Naive thymus-derived CD8-positive, alpha-beta T cell (primary cell): ENCODE data around the gene SH3RF3. TPM values are rescaled to one million over a fixed set of nuclear protein-coding genes. Genes with fewer than 3 reads are reported as not detected.

Experiments used
- ATAC-seq, 2 donors: fragments of 150-1000 bp; cut with Tn5 transposase in 1 of 2; sonication (Bioruptor Pico), chemical (Tn5 transposase) in 1 of 2; 1 replicate in 1 of 2; 2 replicates in 1 of 2; pipeline ENCODE4 v1.10.0; 2021; ENCODE audit warnings: mild to moderate bottlenecking in 2 of 2, moderate library complexity in 2 of 2
- POLR2A ChIA-PET: fragments of 350-600 bp; sonication (Branson Sonifier 250); formaldehyde crosslinking; loops from one replicate; lab custom pipeline; 2021; ENCODE audit warnings: antibody characterized with exemption; lab: Charles Lee
- DNase-seq, 10 donors: peaks; one replicate each; pipeline versions ENCODE4 v3.0.0 to v3.0.0-alpha.2; 2020 to 2022
- H3K27ac Mint-ChIP-seq, 10 donors: one replicate each; pipeline ENCODE4 v1.8.0; 2020 to 2022; ENCODE audit warnings: mild to moderate bottlenecking in 10 of 10, mixed read lengths in 10 of 10, moderate library complexity in 4 of 10, inconsistent platforms in 1 of 10
- H3K27me3 Mint-ChIP-seq, 5 donors: one replicate each; pipeline ENCODE4 v1.8.0; 2021 to 2022; ENCODE audit warnings: mixed read lengths in 5 of 5
- H3K36me3 Mint-ChIP-seq, 3 donors: one replicate each; pipeline ENCODE4 v1.8.0; 2020 to 2022; ENCODE audit warnings: mixed read lengths in 3 of 3, mild to moderate bottlenecking in 2 of 3, inconsistent platforms in 1 of 3
- H3K4me1 Mint-ChIP-seq, 4 donors: one replicate each; pipeline ENCODE4 v1.8.0; 2021 to 2022; ENCODE audit warnings: mixed read lengths in 4 of 4
- H3K4me3 Mint-ChIP-seq, 10 donors: one replicate each; pipeline ENCODE4 v1.8.0; 2020 to 2022; ENCODE audit warnings: mild to moderate bottlenecking in 10 of 10, mixed read lengths in 10 of 10, moderate library complexity in 6 of 10, inconsistent platforms in 1 of 10
- H3K9me3 Mint-ChIP-seq, 9 donors: one replicate each; pipeline ENCODE4 v1.8.0; 2020 to 2022; ENCODE audit warnings: mixed read lengths in 9 of 9, mild to moderate bottlenecking in 3 of 9, inconsistent platforms in 1 of 9, moderate library complexity in 1 of 9
- polyA plus RNA-seq, 3 donors: library from polyadenylated mRNA; unstranded; fragments of 300-500 nt; fragmentation: Illumina TruSeq; gene quantifications; one replicate each; pipeline ENCODE4 v1.2.3, GENCODE V29; 2021
- total RNA-seq, 8 experiments: library from RNA in 2 of 8; stranded (reverse) in 2 of 8; gene quantifications; one replicate each; pipeline ENCODE4 v1.2.3 and lab custom pipeline; 2021 to 2026

The SH3RF3 gene
- total and polyA plus RNA-seq, 5 experiments from 2014 or later = 0.39 to 15.1 (median 4.4) TPM

GRCh38 chr2:109409321-109410038, 280.5 kb downstream of the SH3RF3 start:
- Mint-ChIP-seq H3K9me3 (no peaks in the 10 kb centered on the region), H3K27ac (no peak overlapping the region), H3K27me3 (no peaks in the 10 kb centered on the region), H3K4me3 (no peak overlapping the region), H3K36me3 (peaks cover 0 to 3% (median 0%) of the 10 kb centered on the region in 3 donors), H3K4me1 (peaks cover 0 to 6% (median 2%) of the 10 kb centered on the region in 4 donors)
- POLR2A ChIA-PET = no interaction called here
- no peak for DNase-seq
- ATAC-seq = no peak

DNA sequence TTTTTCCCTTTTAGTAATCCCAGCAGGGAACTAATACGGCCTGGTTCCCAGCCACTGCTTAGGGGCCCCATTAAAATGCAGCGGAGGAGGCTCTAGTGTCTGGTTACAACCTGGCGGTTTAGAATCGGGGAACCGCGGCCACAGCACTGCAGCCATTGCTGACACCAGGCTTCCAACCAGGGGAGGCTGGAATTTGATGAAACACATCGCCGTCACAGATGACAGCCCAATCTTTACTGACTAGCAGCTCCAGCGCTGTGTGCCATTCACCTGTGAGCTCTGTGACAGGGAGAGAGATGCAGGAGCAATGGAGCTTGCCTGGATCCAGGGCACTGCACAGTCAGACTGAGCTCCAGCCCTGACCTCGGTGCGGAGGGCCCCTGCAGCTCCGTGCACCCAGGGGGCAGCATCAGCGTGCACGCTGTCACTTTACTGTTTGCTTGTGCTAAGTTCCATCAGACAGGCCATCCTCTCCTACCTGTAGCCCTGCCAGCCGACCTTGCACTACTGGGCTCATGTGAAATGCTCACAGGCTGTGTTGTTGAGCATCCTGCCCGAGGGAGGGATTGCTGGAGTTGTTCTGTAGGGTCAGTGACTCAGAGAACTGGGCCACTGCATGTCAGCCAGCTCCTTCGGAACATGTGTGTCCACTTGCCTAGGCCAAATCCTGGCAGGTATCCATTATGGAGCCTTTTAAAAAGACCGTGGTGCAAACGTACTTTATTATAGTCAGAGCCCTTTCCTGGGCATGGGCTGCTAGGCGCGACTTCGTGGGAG, 281.2 kb downstream of the SH3RF3 start:
- no peak overlapping the region for H3K27ac Mint-ChIP-seq
- peaks cover 0 to 2% (median under 1%) of the 10 kb centered on the region in 4 donors for H3K4me1 Mint-ChIP-seq
- DNase-seq = no peak
- POLR2A ChIA-PET = no interaction called here
- H3K4me3 Mint-ChIP-seq = no peak overlapping the region
- no peaks in the 10 kb centered on the region for H3K36me3 Mint-ChIP-seq
- H3K27me3 Mint-ChIP-seq = no peaks in the 10 kb centered on the region
- no peaks in the 10 kb centered on the region for H3K9me3 Mint-ChIP-seq
- no peak for ATAC-seq

DNA sequence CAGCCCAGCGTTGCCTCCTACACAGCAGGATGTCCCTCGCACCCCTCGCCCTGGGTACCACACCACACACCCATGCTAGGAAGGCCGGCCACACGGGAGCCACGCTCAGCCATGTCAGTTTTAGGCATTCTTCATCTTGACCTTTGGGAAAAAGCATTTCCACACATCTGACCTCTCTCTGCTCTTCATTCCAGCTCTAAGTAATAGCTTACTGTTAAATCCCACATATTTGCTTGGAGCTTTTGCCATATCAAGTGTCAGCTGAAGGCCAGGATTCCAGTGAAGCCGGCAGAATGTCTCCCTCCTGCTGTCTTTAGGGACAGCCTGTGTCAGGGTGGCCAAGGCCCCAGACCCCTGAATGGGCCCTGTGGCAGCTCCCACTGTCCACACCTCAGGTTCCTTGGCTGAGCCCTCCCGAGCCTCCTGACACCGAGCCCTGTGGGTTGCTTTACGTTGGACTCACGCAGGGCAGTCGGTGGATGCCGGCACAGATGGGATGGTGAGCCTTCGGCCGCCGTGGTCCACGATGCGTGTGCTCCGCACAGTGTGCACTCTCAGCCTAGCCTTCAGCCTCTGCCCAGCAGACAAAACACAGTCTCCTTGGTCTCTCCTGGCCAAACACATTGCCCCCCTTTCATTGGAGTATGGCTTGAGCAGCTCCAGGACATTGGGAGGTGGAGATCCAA, 282.8 kb downstream of the SH3RF3 start:
- Mint-ChIP-seq H3K36me3 (no peaks in the 10 kb centered on the region), H3K27me3 (no peaks in the 10 kb centered on the region), H3K4me1 (peaks cover 0 to 2% (median 0%) of the 10 kb centered on the region in 4 donors), H3K9me3 (no peaks in the 10 kb centered on the region), H3K4me3 (no peak overlapping the region), H3K27ac (no peak overlapping the region)
- DNase-seq = no peak
- no peak for ATAC-seq
- POLR2A ChIA-PET = no interaction called here

DNA sequence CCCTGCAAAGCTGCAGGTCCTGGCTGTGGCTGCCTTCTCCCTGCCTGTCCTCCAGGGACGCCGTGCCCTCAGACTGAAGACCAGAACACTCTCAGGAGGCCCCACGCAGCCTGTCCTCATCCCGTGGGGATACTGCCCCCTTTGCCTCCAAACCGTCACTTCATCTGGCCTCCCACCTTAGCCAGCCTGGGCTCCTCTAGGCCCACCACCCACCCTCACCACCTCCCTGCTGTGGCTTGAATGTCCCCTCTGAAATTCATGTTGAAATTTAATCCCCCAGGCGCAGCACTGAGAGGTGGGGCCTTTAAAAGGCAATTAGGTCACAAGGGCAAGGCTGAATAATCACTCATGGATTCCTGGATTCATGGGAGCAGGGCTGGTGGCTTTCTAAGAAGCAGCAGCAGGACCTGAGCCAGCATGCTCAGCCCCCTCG, 286.6 kb downstream of the SH3RF3 start:
- peaks cover 0 to 5% (median 0%) of the 10 kb centered on the region in 3 donors for H3K36me3 Mint-ChIP-seq
- no peaks in the 10 kb centered on the region for H3K27me3 Mint-ChIP-seq
- no peaks in the 10 kb centered on the region for H3K9me3 Mint-ChIP-seq
- no peak overlapping the region for H3K4me3 Mint-ChIP-seq
- DNase-seq (no peak), ATAC-seq (no peak)
- POLR2A ChIA-PET = no interaction called here
- peaks cover 0 to 7% (median 0%) of the 10 kb centered on the region in 4 donors for H3K4me1 Mint-ChIP-seq
- no peak overlapping the region for H3K27ac Mint-ChIP-seq

GRCh38 chr2:109417701-109418335, 288.8 kb downstream of the SH3RF3 start:
- H3K36me3 Mint-ChIP-seq = peaks cover 0 to 5% (median 4%) of the 10 kb centered on the region in 3 donors
- no peaks in the 10 kb centered on the region for H3K27me3 Mint-ChIP-seq

DNA sequence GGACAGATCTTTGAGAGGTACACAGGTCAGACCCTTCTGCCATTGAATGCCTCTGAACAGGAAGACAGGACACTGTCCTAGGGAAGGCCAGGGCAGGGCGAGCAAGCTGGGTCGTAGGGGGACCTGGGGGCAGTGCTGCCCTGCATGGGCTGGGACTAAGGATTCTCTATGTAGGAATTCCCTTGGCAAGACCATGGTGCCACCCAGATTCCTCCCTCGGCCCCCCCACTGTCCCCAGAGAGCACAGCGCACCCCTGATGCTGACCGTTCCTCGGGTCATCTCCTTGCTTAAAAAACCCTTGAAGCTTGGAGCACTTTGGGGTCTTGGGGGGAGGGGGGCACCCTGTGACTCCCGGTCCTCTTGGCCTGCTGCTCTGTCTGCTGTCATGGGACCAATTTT, 289.7 kb downstream of the SH3RF3 start:
- POLR2A ChIA-PET = no interaction called here
- ATAC-seq = no peak
- H3K4me3 Mint-ChIP-seq = no peak overlapping the region

More at GRCh38 chr2:109417701-109418335, 288.8 kb downstream of the SH3RF3 start:
- Mint-ChIP-seq H3K9me3 (no peaks in the 10 kb centered on the region), H3K4me1 (peaks cover 0 to 7% (median 0%) of the 10 kb centered on the region in 4 donors), H3K4me3 (no peak overlapping the region), H3K27ac (no peak overlapping the region)
- DNase-seq (no peak), ATAC-seq (no peak)
- POLR2A ChIA-PET = no interaction called here

DNA sequence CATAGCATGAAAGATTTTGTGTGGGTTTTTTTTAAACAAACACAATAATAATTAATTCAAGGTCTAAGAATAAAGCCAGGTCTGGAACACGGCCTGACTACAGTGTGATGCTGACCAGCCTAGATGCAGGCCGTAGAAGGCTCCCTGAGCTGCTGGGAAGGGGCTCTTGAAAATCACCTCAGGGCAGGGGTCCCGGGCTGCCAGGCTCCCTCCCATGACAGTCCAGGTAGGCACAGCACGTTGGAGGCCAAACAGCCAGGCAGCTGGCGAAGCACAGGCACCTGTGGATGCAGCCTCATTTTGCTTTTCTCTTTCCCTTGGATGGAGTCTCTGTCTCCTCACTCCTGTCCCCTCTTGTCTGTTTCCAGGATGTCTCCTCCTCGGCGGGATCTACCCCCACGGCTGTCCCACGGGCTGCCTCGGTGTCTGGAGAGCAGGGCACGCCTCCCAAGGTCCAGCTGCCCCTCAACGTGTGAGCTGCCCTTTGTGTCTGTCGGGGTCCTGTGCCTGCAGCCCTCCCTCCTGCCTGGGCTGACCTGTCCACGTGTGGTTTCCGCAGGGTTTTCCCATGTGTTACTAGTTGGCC, 290.3 kb downstream of the SH3RF3 start:
- Mint-ChIP-seq H3K4me3 (no peak overlapping the region), H3K27me3 (no peaks in the 10 kb centered on the region), H3K36me3 (peaks cover 0 to 8% (median 7%) of the 10 kb centered on the region in 3 donors), H3K4me1 (peaks cover 0 to 4% (median 0%) of the 10 kb centered on the region in 4 donors), H3K27ac (no peak overlapping the region), H3K9me3 (no peaks in the 10 kb centered on the region)
- no peak for ATAC-seq
- POLR2A ChIA-PET = no interaction called here
- peak in 1 of 10 donors; percentile 42 for DNase-seq

More for the DNA sequence above, 289.7 kb downstream of the SH3RF3 start:
- Mint-ChIP-seq H3K36me3 (peaks cover 0 to 8% (median 7%) of the 10 kb centered on the region in 3 donors), H3K27ac (no peak overlapping the region), H3K27me3 (no peaks in the 10 kb centered on the region), H3K9me3 (no peaks in the 10 kb centered on the region), H3K4me1 (peaks cover 0 to 4% (median 0%) of the 10 kb centered on the region in 4 donors)
- DNase-seq = peak in 1 of 10 donors; percentile 53

- POLR2A ChIA-PET = no interaction called here
Measured at GRCh38 chr2:109419960-109420370, 291.0 kb downstream of the SH3RF3 start.

GRCh38 chr2:109421101-109421500, 292.1 kb downstream of the SH3RF3 start:
- Mint-ChIP-seq H3K27me3 (no peaks in the 10 kb centered on the region), H3K4me1 (peaks cover 0 to 5% (median 0%) of the 10 kb centered on the region in 4 donors), H3K36me3 (peaks cover 0 to 11% (median 8%) of the 10 kb centered on the region in 3 donors), H3K27ac (no peak overlapping the region), H3K9me3 (no peaks in the 10 kb centered on the region), H3K4me3 (no peak overlapping the region)
- DNase-seq = peak in 1 of 10 donors; percentile 6
- ATAC-seq = no peak
- POLR2A ChIA-PET = no interaction called here

More at GRCh38 chr2:109419960-109420370, 291.0 kb downstream of the SH3RF3 start:
- no peaks in the 10 kb centered on the region for H3K27me3 Mint-ChIP-seq
- no peak for ATAC-seq
- DNase-seq = peak in 1 of 10 donors; percentile 26
- H3K4me3 Mint-ChIP-seq = no peak overlapping the region
- H3K4me1 Mint-ChIP-seq = peaks cover 0 to 4% (median 0%) of the 10 kb centered on the region in 4 donors
- no peaks in the 10 kb centered on the region for H3K9me3 Mint-ChIP-seq
- H3K36me3 Mint-ChIP-seq = peaks cover 0 to 11% (median 8%) of the 10 kb centered on the region in 3 donors
- H3K27ac Mint-ChIP-seq = no peak overlapping the region

DNA sequence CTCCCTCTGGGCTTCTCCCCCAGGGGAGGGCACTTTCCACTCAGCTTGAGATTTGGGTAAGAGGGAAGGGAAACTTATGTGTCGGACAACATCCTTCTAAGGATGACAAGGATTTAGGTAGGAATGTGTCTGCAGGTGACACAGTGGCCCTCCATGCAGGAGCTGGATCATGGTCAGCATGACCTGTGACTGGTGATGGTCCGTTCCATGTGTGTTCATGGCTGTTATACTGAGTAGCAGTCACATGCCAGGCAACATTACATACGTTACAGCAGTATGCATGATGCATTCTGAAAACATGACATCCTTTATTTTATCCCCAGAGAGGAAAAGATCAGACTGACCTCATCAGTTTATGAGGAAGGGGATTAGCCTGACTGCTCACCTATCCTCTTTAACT, 292.6 kb downstream of the SH3RF3 start:
- Mint-ChIP-seq H3K27me3 (no peaks in the 10 kb centered on the region), H3K4me3 (no peak overlapping the region), H3K9me3 (no peaks in the 10 kb centered on the region), H3K27ac (no peak overlapping the region), H3K4me1 (peaks cover 0 to 7% (median 0%) of the 10 kb centered on the region in 4 donors), H3K36me3 (peaks cover 0 to 11% (median 8%) of the 10 kb centered on the region in 3 donors)
- ATAC-seq = no peak
- no peak for DNase-seq
- POLR2A ChIA-PET = no interaction called here

DNA sequence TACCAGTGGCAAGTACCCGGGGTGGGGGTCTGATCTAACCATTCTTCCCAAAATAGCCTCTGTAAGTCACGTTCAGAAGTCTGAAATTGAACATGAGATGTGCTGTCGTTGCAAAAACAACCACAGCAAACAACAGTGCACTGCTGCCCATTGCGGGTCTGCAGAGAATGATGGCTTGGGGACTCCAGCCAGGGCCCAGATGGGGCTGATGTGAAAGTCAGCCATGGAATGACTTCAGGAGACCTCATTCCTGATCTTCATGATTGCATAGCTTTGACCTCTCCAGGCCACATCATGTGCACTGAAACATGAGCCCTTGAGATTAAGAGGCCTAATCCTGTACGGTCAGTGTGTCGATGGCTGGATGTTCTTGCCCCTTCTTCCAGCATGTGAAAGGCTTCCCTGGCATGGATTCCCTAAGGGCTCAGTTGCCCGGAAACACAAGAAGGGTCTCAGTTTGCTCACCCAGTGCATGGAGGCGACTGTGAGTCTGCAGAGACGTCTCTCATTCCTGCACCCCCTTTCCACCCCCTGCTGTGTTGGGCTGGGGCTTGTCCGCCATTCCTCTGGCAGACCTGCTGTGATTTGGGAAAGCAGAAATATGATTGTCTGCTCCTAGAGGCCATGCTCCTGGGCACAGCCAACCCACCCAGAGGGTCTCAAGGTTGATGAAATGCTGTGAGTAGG, 293.2 kb downstream of the SH3RF3 start:
- H3K4me1 Mint-ChIP-seq = peaks cover 0 to 7% (median 0%) of the 10 kb centered on the region in 4 donors
- H3K27me3 Mint-ChIP-seq = no peaks in the 10 kb centered on the region
- no peaks in the 10 kb centered on the region for H3K9me3 Mint-ChIP-seq
- no peak overlapping the region for H3K27ac Mint-ChIP-seq
- POLR2A ChIA-PET = no interaction called here
- no peak for ATAC-seq
- peaks cover 0 to 11% (median 8%) of the 10 kb centered on the region in 3 donors for H3K36me3 Mint-ChIP-seq
- DNase-seq = peak in 1 of 10 donors; percentile 38
- no peak overlapping the region for H3K4me3 Mint-ChIP-seq
